KMS-11 (cell line): Measurements from ENCODE around the gene DNAH11.
A peak's percentile ranks its signal among the peaks of the same experiment; 100 is the strongest.

ENCODE experiments used
- H2AFZ ChIP-seq: fragments of 200-600 bp; sonication (generic); 2 replicates; pipeline ENCODE4 v1.6.1; 2016; ENCODE audit warnings: antibody characterized with exemption, mixed run types, low read depth
- H3K27ac ChIP-seq: fragments of 200-600 bp; sonication (generic); 2 replicates; pipeline ENCODE4 v1.6.1; 2016; ENCODE audit warnings: mild to moderate bottlenecking, mixed run types
- H3K27me3 ChIP-seq: fragments of 200-600 bp; sonication (generic); 2 replicates; pipeline ENCODE4 v1.6.1; 2017; ENCODE audit warnings: mild to moderate bottlenecking, low read depth, mixed run types, moderate library complexity; ENCODE audit not compliant: insufficient read depth
- H3K36me3 ChIP-seq: fragments of 200-600 bp; sonication (generic); 2 replicates; pipeline ENCODE4 v1.6.1; 2017; ENCODE audit warnings: mild to moderate bottlenecking, mixed run types; ENCODE audit not compliant: insufficient read depth
- H3K4me1 ChIP-seq: fragments of 200-600 bp; sonication (generic); 2 replicates; pipeline ENCODE4 v1.6.1; 2016; ENCODE audit warnings: mild to moderate bottlenecking, low read depth, mixed run types; ENCODE audit not compliant: poor library complexity, severe bottlenecking
- H3K4me2 ChIP-seq: fragments of 200-600 bp; sonication (generic); 2 replicates; pipeline ENCODE4 v1.7.0; 2016; ENCODE audit warnings: mild to moderate bottlenecking, mixed run types
- H3K4me3 ChIP-seq: fragments of 200-600 bp; sonication (generic); IDR thresholded peaks from 2 replicates; pipeline ENCODE4 v1.6.1; 2017; ENCODE audit warnings: low read depth, low read length, mixed read lengths; ENCODE audit not compliant: insufficient read depth
- H3K79me2 ChIP-seq: fragments of 200-600 bp; sonication (generic); 2 replicates; pipeline ENCODE4 v1.6.1; 2016; ENCODE audit warnings: low read depth, mixed run types; ENCODE audit not compliant: insufficient read depth
- H3K9ac ChIP-seq: fragments of 200-600 bp; sonication (generic); 2 replicates; pipeline ENCODE4 v1.6.1; 2016; ENCODE audit warnings: mild to moderate bottlenecking, mixed run types
- H4K20me1 ChIP-seq: fragments of 200-600 bp; sonication (generic); 2 replicates; pipeline ENCODE4 v1.6.1; 2016; ENCODE audit warnings: mild to moderate bottlenecking, mixed run types; ENCODE audit not compliant: insufficient read depth
- TF ChIP-seq, protein P1 (sequence below): fragments of 200-600 bp; sonication (generic); conservative IDR thresholded peaks from 2 replicates; pipeline ENCODE4 v1.6.1; 2017; ENCODE audit warnings: low read depth, mild to moderate bottlenecking, antibody characterized with exemption, low read length, moderate library complexity, mixed read lengths

The DNAH11 gene

GRCh38 chr7:21763818-21764217, 221.0 kb downstream of the DNAH11 start:
- Histone ChIP-seq H3K79me2 (no peaks in the 10 kb centered on the region), H3K27ac (no peak overlapping the region), H2AFZ (no peak overlapping the region), H3K36me3 (no peaks in the 10 kb centered on the region), H3K4me2 (peak overlapping the region; percentile 37), H3K27me3 (peaks cover 5% of the 10 kb centered on the region; the same call in 1 of the 2 replicates), H3K9ac (no peak overlapping the region), H4K20me1 (no peaks in the 10 kb centered on the region), H3K4me3 (no peak overlapping the region), H3K4me1 (peaks cover 22% of the 10 kb centered on the region)
- TF ChIP-seq, protein P1, sequence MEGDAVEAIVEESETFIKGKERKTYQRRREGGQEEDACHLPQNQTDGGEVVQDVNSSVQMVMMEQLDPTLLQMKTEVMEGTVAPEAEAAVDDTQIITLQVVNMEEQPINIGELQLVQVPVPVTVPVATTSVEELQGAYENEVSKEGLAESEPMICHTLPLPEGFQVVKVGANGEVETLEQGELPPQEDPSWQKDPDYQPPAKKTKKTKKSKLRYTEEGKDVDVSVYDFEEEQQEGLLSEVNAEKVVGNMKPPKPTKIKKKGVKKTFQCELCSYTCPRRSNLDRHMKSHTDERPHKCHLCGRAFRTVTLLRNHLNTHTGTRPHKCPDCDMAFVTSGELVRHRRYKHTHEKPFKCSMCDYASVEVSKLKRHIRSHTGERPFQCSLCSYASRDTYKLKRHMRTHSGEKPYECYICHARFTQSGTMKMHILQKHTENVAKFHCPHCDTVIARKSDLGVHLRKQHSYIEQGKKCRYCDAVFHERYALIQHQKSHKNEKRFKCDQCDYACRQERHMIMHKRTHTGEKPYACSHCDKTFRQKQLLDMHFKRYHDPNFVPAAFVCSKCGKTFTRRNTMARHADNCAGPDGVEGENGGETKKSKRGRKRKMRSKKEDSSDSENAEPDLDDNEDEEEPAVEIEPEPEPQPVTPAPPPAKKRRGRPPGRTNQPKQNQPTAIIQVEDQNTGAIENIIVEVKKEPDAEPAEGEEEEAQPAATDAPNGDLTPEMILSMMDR = no peak

DNA sequence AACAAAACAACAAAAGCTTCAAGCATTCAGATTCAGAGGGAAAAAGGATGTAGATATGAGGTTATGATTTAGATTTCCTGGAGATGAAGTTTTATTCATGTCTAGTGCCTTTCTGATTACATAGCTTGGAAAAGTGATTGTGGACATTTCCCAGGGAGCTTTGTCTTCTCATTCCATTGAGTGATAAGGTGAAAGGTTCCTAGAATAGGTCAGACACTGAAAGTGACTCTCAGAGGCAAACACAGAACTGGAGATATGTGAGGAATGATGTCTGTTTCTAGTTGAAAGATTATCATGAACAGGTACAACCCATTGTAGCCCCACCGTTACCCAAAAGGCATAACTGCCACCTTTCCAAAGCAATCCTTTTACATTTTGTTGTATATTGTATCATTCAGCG, 223.4 kb downstream of the DNAH11 start:
- peaks cover 5% of the 10 kb centered on the region; the same call in 1 of the 2 replicates for H3K27me3 ChIP-seq
- H3K4me2 ChIP-seq = no peak overlapping the region
- no peak overlapping the region for H3K9ac ChIP-seq
- H3K27ac ChIP-seq = no peak overlapping the region
- H2AFZ ChIP-seq = no peak overlapping the region
- H3K79me2 ChIP-seq = no peaks in the 10 kb centered on the region
- no peak overlapping the region for H3K4me3 ChIP-seq
- TF ChIP-seq, protein P1 = no peak
- no peaks in the 10 kb centered on the region for H3K36me3 ChIP-seq
- no peaks in the 10 kb centered on the region for H4K20me1 ChIP-seq
- H3K4me1 ChIP-seq = peaks cover 22% of the 10 kb centered on the region

DNA sequence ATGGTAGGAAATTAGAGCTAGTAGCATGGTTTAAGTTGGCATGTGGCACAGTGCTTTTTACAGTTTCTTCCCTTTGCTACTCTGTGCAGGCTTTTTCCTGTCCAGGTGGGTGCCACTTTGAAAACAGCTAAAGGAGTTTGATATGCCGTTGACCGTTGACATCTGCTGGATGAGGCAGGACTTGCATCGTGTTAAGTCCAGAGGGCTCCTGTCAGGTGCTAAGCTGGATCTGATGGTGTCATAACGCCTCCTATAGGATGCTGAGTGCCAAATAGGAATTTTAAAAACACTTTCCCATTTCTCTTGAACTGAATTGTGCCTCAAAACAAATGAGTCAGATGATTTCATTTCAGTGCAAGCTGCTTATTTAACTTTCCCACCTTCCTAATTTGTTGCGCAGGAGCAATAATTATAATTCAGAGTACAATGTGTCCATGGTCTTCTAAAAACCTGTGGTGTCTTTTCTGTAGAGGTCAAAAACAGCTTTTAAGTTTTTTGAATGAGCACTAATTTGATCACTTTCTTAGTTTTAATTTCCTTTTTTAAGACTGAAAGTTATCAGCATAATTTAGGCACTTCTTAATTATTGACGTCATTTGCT, 224.6 kb downstream of the DNAH11 start:
- peaks cover 5% of the 10 kb centered on the region; the same call in 1 of the 2 replicates for H3K27me3 ChIP-seq
- H2AFZ ChIP-seq = 0 out of 2 replicates have a peak overlapping the region, but pooled peaks have one; percentile 2
- TF ChIP-seq, protein P1 = peak; percentile 96

GRCh38 chr7:21768279-21768678, 225.4 kb downstream of the DNAH11 start:
- no peaks in the 10 kb centered on the region for H4K20me1 ChIP-seq
- peaks cover 5% of the 10 kb centered on the region; the same call in 1 of the 2 replicates for H3K27me3 ChIP-seq
- no peak overlapping the region for H3K27ac ChIP-seq
- no peaks in the 10 kb centered on the region for H3K79me2 ChIP-seq
- H3K4me3 ChIP-seq = no peak overlapping the region
- peaks cover 21% of the 10 kb centered on the region for H3K4me1 ChIP-seq
- H3K9ac ChIP-seq = no peak overlapping the region
- TF ChIP-seq, protein P1 = no peak
- H2AFZ ChIP-seq = no peak overlapping the region
- H3K36me3 ChIP-seq = no peaks in the 10 kb centered on the region
- no peak overlapping the region for H3K4me2 ChIP-seq

More for the DNA sequence above, 224.6 kb downstream of the DNAH11 start:
- H3K79me2 ChIP-seq = no peaks in the 10 kb centered on the region
- H4K20me1 ChIP-seq = no peaks in the 10 kb centered on the region
- no peak overlapping the region for H3K27ac ChIP-seq
- H3K36me3 ChIP-seq = no peaks in the 10 kb centered on the region
- no peak overlapping the region for H3K4me2 ChIP-seq
- peaks cover 22% of the 10 kb centered on the region for H3K4me1 ChIP-seq
- H3K4me3 ChIP-seq = no peak overlapping the region
- no peak overlapping the region for H3K9ac ChIP-seq
